Neutrophil (primary cell): ENCODE measurements around the gene PERM1.
"Not testable (repeated sequence)": the region's sequence is repeated elsewhere in the genome, so short reads cannot be mapped to it uniquely, and the experiment has no call there.

ENCODE experiments used
- H3K27ac ChIP-seq: fragments of 200-600 bp; sonication (generic); 2 replicates; pipeline ENCODE4 v1.5.1; 2016; ENCODE audit warnings: mild to moderate bottlenecking, moderate library complexity
- H3K27me3 ChIP-seq: fragments of 200-600 bp; sonication (generic); 2 replicates; pipeline ENCODE4 v1.6.0; 2016; ENCODE audit warnings: mild to moderate bottlenecking
- H3K36me3 ChIP-seq: fragments of 200-600 bp; sonication (generic); 2 replicates; pipeline ENCODE4 v1.5.1; 2017
- H3K4me1 ChIP-seq, 2 experiments: fragments of 200-600 bp in 1 of 2; sonication (generic) in 1 of 2; 1 replicate in 1 of 2; 2 replicates in 1 of 2; pipeline versions ENCODE4 v1.5.1 to v1.6.1; 2013 to 2016; ENCODE audit warnings: low read depth in 1 of 2, low read length in 1 of 2, mild to moderate bottlenecking in 1 of 2, moderate library complexity in 1 of 2; ENCODE audit not compliant: control insufficient read depth in 1 of 2, insufficient read depth in 1 of 2
- H3K4me3 ChIP-seq, 2 experiments: fragments of 200-600 bp in 1 of 2; sonication (generic) in 1 of 2; 1 replicate in 1 of 2; 2 replicates in 1 of 2; pipeline ENCODE4 v1.5.1; 2013 to 2016; ENCODE audit warnings: low read depth in 1 of 2, low read length in 1 of 2, mild to moderate bottlenecking in 1 of 2, moderate library complexity in 1 of 2
- H3K9me3 ChIP-seq: fragments of 200-600 bp; sonication (generic); 2 replicates; pipeline ENCODE4 v1.5.1; 2016
- CTCF ChIP-seq: fragments of 200-600 bp; sonication (generic); IDR thresholded peaks from 2 replicates; pipeline ENCODE4 v1.5.1; 2016; ENCODE audit warnings: antibody characterized with exemption

PERM1 gene

DNA sequence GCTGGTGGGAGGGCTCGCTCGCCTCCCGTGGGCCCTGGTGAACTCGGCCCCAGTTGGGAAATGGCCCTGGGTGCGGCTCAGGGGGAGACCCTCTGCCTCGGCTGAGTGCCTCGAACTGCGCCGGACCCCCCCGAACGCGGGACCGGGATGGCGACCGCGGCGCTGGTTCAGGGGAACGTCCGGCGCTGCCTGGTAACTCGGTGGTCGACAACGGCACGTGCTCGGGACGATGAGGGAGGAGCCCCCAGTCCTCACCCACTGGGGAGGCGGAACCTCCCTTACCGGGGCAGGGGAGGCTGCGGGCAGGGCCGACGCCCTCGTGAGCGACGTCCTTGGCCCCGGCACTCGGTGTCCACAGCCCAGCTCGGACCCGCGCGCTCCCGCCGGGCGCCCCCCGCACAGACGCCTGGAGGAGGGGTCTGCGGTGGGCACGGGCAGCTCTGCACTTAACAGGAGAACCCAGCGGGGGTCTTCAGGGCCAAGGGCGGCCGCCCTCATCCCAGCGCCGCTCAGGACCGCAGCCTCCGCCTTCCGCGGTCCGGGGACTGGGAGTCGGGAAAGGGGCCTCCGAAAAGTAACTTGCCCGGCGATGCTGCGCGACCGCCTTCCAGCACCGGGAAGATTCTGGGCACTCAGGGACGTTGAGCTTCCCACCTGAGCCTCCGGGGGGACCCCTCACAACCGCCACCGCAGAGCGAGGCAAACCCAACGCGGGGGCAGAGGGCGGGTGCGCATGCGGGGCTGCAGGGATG is 16.3 kb upstream of the PERM1 start:
- peaks cover 23 to 39% of the 10 kb centered on the region in 2 experiments for H3K4me1 ChIP-seq
- no peaks in the 10 kb centered on the region for H3K9me3 ChIP-seq
- TF ChIP-seq CTCF = no peak
- no peaks in the 10 kb centered on the region for H3K36me3 ChIP-seq
- H3K4me3 ChIP-seq = no peak overlapping the region
- peaks cover 100% of the 10 kb centered on the region for H3K27me3 ChIP-seq
- no peak overlapping the region for H3K27ac ChIP-seq

- H3K27me3 ChIP-seq = peaks cover 99% of the 10 kb centered on the region
- H3K4me3 ChIP-seq = no peak overlapping the region
- no peak for TF ChIP-seq CTCF
- no peak overlapping the region for H3K27ac ChIP-seq
- H3K9me3 ChIP-seq = no peaks in the 10 kb centered on the region
- no peaks in the 10 kb centered on the region for H3K36me3 ChIP-seq
- peaks cover 23 to 39% of the 10 kb centered on the region in 2 experiments for H3K4me1 ChIP-seq
These were observed 15.8 kb upstream of the PERM1 start for GRCh38 chr1:997713-997992.

DNA sequence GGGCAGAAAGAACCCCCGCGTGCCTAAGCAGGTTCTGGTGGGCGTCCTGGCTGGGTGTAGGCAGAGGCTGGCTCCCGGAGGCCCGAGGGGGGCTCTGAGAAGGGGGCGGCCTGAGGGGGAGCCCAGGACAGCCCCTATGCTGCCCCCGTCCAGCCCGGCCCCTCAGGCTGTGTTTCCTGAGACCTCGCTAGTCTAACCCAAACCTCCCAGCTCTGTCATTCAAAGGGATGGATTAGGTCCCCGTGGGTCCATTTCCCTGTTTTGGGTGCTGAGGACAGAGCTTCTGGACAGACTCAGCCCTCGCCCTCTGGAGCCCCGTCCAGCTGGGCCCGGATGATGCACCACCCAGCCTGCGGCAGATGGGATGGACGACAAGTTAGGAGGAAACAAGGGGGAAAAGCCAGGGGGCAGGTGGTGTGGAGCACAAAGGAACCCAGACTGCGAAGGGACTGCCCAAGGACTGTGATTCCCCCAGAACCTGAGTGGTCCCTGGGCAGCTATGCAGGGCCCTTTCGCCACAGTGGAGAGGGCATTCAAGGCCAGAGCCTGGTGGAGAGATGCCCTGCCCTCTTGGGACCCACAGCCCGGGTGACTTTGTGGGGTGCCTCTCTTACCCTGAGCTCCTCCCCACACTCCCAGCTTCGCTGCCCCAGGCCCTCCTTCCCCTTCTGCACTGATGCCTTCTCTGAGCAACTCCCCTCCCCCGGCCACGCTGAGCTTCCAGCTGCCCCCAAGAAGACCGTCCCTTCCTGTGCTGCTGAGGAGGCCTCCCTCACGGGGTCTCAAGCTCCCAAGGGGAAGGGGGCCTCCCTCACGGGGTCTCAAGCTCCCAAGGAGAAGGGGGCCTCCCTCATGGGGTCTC is 15.2 kb upstream of the PERM1 start:
- Histone ChIP-seq H3K27ac (no peak overlapping the region), H3K9me3 (no peaks in the 10 kb centered on the region), H3K4me3 (no peak overlapping the region), H3K36me3 (no peaks in the 10 kb centered on the region), H3K4me1 (peaks cover 23 to 39% of the 10 kb centered on the region in 2 experiments), H3K27me3 (peaks cover 99% of the 10 kb centered on the region)
- TF ChIP-seq CTCF = no peak

- no peak for TF ChIP-seq CTCF
- Histone ChIP-seq H3K27ac (no peak overlapping the region), H3K36me3 (no peaks in the 10 kb centered on the region), H3K4me3 (no peak overlapping the region), H3K4me1 (peaks cover 16 to 29% of the 10 kb centered on the region in 2 experiments), H3K9me3 (no peaks in the 10 kb centered on the region), H3K27me3 (peaks cover 98% of the 10 kb centered on the region)
These were observed 14.1 kb upstream of the PERM1 start for GRCh38 chr1:995665-996633.

- not testable (repeated sequence) for H3K27ac ChIP-seq, H3K9me3 ChIP-seq, H3K36me3 ChIP-seq, H3K4me3 ChIP-seq
- Histone ChIP-seq H3K27me3 (peaks cover 97% of the 10 kb centered on the region), H3K4me1 (peaks cover 8 to 15% of the 10 kb centered on the region in 2 experiments)
These were observed 12.7 kb upstream of the PERM1 start for GRCh38 chr1:994546-994945.
